ENCODE results near the gene PTGFRN. TPM values are rescaled to one million over a fixed set of nuclear protein-coding genes. Genes with fewer than 3 reads are reported as not detected.

The PTGFRN gene
- total and polyA plus RNA-seq, 8 donors: 38.1 to 77.5 (median 67.9) TPM

- no peak for TF ChIP-seq CTCF (IDR thresholded peaks at IDR 0.05)
- DNase-seq: no peak
- H3K4me3 ChIP-seq: no peak overlapping the region
- intact Hi-C loops (cut with DNase I): no loop called here
- no peaks in the 10 kb centered on the region for H3K36me3 ChIP-seq
- H3K9me3 ChIP-seq: no peaks in the 10 kb centered on the region
- H3K27ac ChIP-seq: no peak overlapping the region
- H3K27me3 ChIP-seq: peaks cover 0 to 43% of the 10 kb centered on the region in 2 donors
- ATAC-seq: no peak
- peaks cover 8 to 10% of the 10 kb centered on the region in 2 donors for H3K4me1 ChIP-seq
Observed at GRCh38 chr1:116908266-116908665, 1.4 kb upstream of the PTGFRN start.

GRCh38 chr1:116908820-116909511, 750 bp upstream of the PTGFRN start:
- peaks cover 0 to 43% of the 10 kb centered on the region in 2 donors for H3K27me3 ChIP-seq
- peak overlapping the region in 1 of 2 donors; percentile 80 for H3K27ac ChIP-seq
- TF ChIP-seq CTCF (IDR thresholded peaks at IDR 0.05): no peak
- DNase-seq (no peak), ATAC-seq (no peak)
- H3K4me1 ChIP-seq: peaks cover 8 to 10% of the 10 kb centered on the region in 2 donors
- no peaks in the 10 kb centered on the region for H3K9me3 ChIP-seq
- no peaks in the 10 kb centered on the region for H3K36me3 ChIP-seq
- intact Hi-C loops (cut with DNase I): no loop called here
- peak overlapping the region in 1 of 2 donors; percentile 58 for H3K4me3 ChIP-seq

- H3K4me1 ChIP-seq: peaks cover 10 to 14% of the 10 kb centered on the region in 2 donors
- DNase-seq (peak; percentile 37 to 87 (median 44)), ATAC-seq (peak; percentile 71)
- peak overlapping the region in 1 of 2 donors; percentile 80 for H3K27ac ChIP-seq
- H3K36me3 ChIP-seq: no peaks in the 10 kb centered on the region
- TF ChIP-seq CTCF (IDR thresholded peaks at IDR 0.05): no peak
- intact Hi-C loops (cut with DNase I): no loop called here
- peak overlapping the region; percentile 55 to 58 for H3K4me3 ChIP-seq
- peaks cover 0 to 43% of the 10 kb centered on the region in 2 donors for H3K27me3 ChIP-seq
- H3K9me3 ChIP-seq: no peaks in the 10 kb centered on the region
Observed at GRCh38 chr1:116910379-116911187, 867 bp downstream of the PTGFRN start.

- DNase-seq: no peak
- H3K9me3 ChIP-seq: no peaks in the 10 kb centered on the region
- no peak overlapping the region for H3K27ac ChIP-seq
- H3K27me3 ChIP-seq: peaks cover 0 to 43% of the 10 kb centered on the region in 2 donors
- intact Hi-C loops (cut with DNase I): no loop called here
- peaks cover 10 to 14% of the 10 kb centered on the region in 2 donors for H3K4me1 ChIP-seq
- ATAC-seq: no peak
- peak overlapping the region; percentile 55 to 58 for H3K4me3 ChIP-seq
- H3K36me3 ChIP-seq: no peaks in the 10 kb centered on the region
- TF ChIP-seq CTCF (IDR thresholded peaks at IDR 0.05): no peak
Observed at GRCh38 chr1:116911188-116911553, 1.5 kb downstream of the PTGFRN start.

Measured in left lung (tissue), 10 donors.